Peyer's patch (tissue), 4 donors: Measurements from ENCODE around the gene KCNK5.

Experiments used
- POLR2A ChIP-seq, 2 donors: fragments of 450-650 bp; IDR thresholded peaks; one replicate each; pipeline ENCODE4 v1.5.1; 2017; ENCODE audit warnings: antibody characterized with exemption in 2 of 2, mild to moderate bottlenecking in 2 of 2, moderate library complexity in 2 of 2
- TF ChIP-seq, protein P1 (sequence below), 6 experiments: fragments of 450-650 bp in 4 of 6; fragments of 200-600 bp in 2 of 6; sonication (generic) in 1 of 6; IDR thresholded peaks; one replicate each; pipeline ENCODE4 v1.5.1; 2017 to 2019; ENCODE audit warnings: antibody characterized with exemption in 6 of 6, mild to moderate bottlenecking in 3 of 6, moderate library complexity in 1 of 6

DNA sequence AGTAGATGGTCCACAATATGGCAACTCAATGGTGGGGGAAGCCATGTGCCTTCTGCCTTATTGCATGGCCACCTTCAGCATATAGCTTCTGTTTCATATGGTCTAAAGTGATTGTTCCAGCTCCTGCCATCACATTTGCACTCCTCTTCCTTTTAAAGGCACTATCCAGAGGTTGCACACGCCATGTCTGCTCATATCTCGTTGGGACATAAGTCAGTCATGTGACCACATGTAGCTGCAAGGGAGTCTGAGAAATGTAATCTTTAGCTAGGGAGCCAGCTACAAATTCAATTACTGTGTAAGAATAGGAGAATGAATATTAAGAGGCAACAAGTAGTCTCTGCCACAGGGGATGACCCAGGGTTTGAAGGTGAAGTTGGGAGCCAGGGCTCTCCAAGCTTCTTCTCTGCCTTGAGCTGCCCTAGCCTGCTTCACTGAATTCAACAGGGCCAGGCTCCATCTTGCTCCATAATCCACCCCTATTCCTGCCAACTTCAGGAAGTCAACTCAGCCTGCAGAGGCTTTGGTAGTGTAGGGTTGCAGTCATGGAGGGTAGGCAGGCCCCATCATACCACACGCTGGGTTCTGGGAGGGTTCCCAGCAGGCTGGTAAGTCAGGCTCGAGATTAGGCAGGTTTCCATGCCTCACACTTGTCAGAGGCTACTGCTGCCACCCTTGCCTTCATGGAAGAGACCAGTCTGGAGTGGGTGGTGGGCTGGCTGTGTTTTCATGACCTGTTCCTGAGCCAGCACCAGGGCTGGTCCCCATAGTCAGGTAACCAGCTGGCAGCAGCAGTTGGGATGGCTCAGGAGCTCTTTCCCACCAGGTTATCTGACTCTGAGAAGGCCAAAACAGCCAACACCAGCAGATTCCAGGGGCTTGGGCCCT, 57.5 kb downstream of the KCNK5 start:
- TF ChIP-seq, protein P1, sequence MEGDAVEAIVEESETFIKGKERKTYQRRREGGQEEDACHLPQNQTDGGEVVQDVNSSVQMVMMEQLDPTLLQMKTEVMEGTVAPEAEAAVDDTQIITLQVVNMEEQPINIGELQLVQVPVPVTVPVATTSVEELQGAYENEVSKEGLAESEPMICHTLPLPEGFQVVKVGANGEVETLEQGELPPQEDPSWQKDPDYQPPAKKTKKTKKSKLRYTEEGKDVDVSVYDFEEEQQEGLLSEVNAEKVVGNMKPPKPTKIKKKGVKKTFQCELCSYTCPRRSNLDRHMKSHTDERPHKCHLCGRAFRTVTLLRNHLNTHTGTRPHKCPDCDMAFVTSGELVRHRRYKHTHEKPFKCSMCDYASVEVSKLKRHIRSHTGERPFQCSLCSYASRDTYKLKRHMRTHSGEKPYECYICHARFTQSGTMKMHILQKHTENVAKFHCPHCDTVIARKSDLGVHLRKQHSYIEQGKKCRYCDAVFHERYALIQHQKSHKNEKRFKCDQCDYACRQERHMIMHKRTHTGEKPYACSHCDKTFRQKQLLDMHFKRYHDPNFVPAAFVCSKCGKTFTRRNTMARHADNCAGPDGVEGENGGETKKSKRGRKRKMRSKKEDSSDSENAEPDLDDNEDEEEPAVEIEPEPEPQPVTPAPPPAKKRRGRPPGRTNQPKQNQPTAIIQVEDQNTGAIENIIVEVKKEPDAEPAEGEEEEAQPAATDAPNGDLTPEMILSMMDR (IDR thresholded peaks at IDR 0.05): no peak
- TF ChIP-seq POLR2A (IDR thresholded peaks at IDR 0.05): no peak
